ENCODE results near the gene MAP3K13.
A peak's percentile ranks its signal among the peaks of the same experiment; 100 is the strongest.
"Not testable (repeated sequence)": the region's sequence is repeated elsewhere in the genome, so short reads cannot be mapped to it uniquely, and the experiment has no call there.

The MAP3K13 gene

DNA sequence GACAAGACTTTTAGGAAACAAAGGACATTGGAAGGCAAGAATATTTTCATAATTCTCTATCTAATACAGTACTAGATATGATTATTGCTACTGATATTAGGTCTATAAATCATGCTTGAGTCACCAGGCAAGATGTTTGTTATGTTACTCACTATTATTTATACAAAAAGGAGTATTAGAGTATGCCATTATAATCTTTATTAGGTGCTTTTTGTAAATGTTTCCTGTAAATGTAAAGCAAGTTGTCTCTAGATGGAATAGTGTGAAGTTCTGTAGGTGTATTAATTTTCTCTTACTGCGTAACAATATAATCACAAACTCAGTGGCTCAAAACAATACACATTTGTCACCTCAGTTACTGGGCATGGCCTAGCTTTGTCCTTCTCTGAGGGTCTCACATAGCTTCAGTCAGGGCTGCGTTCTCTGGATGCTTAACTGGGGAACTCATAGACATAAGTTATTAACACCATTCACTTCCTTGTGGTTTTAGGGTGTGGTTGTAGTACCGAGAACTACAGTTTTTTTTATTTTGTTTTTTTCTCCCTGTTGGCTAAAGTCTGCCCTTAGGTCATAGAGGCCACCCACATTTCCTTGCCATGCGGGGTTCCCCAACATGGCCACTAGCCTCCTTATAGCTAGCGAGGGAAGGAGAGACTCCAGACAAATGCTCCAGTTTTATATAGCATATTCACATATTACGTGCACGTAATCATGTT, 20.3 kb upstream of the MAP3K13 start:
- no peak for DNase-seq (ENCODE audit: low read depth, low spot score)

- no peak for DNase-seq (ENCODE audit: low read depth, low spot score)
These were observed 15.5 kb upstream of the MAP3K13 start for GRCh38 chr3:185347399-185347798.

DNA sequence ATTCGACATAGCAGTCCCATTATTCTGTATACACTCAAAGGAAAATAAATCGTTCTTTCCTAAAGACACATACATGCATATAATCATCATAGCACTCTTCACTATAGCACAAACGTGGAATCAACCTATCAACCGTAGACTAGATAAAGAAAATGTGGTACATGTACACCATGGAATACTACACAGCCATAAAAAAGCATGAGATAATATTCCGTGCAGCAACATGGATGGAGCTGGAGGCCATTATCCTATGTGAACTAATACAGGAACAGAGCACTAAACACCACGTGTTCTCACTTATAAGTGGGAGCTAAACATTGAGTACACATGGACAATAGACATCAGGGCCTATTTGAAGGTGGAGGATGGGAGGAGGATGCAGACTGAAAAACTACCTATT, 12.1 kb upstream of the MAP3K13 start:
- no peak for DNase-seq (ENCODE audit: low read depth, low spot score)

GRCh38 chr3:185351396-185351795, 11.5 kb upstream of the MAP3K13 start:
- no peak for DNase-seq (ENCODE audit: low read depth, low spot score)

- no peak for DNase-seq (ENCODE audit: low read depth, low spot score)
These were observed 9.7 kb upstream of the MAP3K13 start for GRCh38 chr3:185353225-185353624.

DNA sequence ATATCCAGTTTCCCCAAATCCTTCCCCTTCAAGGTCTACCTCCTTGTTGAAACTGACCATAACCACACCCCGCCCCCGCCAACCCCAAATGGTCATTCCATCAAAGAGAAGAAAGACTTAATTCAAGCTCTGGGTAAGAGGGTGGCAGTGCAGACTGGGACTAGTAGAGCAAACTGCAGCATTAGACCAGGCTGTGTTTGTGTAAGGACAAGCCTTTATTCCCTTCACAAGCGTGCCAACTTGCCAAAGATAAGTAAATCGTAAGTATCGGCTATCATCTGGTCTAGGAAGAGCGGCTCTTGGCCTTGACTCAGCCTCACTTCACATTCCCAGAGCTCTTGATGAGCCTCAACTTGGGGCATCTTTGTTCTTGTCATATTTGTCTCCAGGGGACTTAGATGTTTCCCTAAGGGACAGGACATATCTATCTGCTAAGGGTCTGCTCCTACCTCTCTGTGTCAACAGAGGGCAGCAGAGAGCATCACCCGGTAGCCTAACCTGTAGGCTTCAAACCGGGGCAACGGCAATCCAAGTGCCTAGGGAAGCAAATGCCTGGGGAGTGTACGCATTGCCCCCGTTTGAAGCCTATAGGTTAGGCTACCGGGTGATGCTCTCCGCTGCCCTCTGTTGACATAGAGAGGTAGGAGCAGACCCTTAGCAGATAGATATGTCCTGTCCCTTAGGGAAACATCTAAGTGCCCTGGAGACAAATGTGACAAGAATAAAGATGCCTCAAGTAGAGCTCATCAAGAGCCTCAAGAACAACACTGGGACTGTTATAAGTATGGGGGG, 8.9 kb upstream of the MAP3K13 start:
- peak; percentile 27 for DNase-seq (ENCODE audit: low read depth, low spot score)

- no peak for DNase-seq (ENCODE audit: low read depth, low spot score)
These were observed 6.4 kb upstream of the MAP3K13 start for GRCh38 chr3:185356499-185356898.

DNA sequence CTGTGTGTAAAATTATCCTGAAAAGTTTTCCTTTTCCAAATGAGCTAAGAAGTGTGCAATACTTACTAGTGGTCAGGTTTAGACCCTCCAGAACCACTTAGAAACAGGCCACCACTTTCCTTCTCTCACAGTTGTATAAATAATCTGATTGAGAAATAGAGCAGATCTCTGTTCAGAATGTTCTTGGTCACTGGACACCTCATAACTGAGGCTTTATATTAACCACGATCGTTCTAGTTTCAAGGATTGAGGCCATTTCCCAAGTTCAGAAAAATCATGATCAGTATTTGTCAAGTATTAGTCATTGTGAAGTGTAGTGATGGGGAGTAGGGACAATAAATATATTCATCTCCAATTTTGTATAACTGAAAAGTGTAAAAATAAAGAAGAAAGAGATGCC, 1.0 kb upstream of the MAP3K13 start:
- DNase-seq (ENCODE audit: low read depth, low spot score), result no peak

- no peak for DNase-seq (ENCODE audit: low read depth, low spot score)
These were observed 797 bp downstream of the MAP3K13 start for GRCh38 chr3:185363662-185364203.

DNA sequence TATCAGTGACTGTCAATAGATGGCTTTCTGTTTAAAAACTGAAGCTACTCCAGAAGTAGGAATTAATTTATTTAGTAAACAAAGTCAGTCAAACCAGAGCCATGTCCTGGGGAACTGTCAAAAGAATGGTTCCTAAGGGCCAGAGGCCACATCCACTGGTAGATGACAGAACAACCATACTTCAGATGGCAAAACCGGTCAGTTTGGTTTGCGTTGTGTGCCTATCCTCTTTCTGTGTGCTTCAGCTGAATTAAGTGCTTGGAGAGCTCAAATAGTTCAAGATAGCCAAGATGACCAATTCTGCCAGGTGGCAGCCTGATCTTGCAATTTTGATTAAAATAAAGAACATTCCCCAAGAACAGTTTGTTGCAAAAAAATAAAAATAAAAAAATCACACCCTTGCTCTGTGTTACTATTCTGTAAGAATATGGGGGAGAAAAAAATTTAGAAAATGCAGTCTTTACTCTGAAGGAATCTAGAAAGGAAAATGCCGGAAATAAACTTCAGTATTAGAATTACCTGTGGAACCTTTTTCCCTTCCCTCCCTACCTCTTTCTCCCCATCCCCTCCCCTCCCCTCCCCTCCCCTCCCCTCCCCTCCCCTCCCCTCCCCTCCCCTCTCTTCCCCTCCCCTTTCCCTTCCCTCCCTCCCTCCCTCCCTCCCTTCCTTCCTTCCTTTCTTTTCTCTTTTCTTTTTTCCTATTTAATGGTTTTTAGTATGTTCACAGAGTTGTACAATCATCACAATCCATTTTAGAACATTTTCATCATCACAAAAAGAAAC, 2.5 kb downstream of the MAP3K13 start:
- no peak for DNase-seq (ENCODE audit: low read depth, low spot score)

- DNase-seq (ENCODE audit: low read depth, low spot score), result no peak
These were observed 3.1 kb downstream of the MAP3K13 start for GRCh38 chr3:185366074-185366335.

GRCh38 chr3:185366913-185367312, 4.0 kb downstream of the MAP3K13 start:
- no peak for DNase-seq (ENCODE audit: low read depth, low spot score)

DNA sequence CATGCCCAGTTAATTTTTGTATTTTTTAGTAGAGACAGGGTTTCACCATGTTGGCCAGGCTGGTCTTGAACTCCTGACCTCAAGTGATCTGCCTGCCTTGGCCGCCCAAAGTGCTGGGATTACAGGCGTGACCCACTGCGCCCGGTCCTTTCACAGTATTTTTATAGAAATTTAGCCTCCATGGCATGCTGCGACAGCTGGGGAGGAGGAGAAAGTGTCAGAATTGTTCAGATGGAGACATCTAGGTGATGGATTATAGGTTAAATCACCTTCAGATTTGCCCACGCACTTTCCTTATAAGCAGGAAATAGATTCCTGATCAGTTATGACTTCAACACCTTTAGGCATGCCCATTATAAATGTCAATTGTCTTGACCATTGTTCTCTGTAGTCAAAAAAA, 7.4 kb downstream of the MAP3K13 start:
- not testable (repeated sequence) for DNase-seq (ENCODE audit: low read depth, low spot score)

DNA sequence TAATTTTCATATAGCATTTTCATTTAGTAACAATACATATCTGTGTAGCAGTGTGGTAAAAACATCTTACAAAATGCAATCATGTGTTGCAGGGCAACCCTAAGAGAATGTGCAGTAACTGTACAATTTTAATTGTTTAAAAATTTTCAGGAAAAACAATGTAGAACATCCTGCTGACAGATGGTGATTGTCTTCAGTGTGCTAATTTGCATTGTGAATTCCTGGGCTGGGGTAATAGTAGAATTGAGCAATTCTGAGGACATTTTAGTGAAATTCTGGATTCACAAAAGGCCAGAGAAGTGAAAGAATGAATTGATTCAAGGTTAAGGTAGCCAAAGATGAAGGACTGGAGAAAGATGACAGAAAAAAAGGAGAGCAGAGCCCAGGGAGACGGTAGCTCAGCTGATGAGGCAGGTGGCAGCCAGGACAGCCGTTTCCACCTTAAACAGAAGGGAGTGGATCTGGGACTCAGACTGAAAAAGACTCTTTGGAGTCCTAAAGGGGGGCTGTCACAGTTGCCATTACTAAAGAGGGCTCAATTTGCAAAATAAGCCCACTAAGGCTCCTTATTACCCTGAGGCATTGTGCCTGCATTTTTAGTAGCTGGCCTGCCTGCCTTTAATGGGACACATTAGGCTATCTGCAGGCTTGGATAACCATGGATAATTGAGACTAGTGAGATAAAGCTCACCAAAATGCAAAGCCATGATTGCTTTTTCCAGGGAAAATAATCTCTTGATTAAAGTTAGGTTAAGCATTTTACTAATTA, 8.6 kb downstream of the MAP3K13 start:
- no peak for DNase-seq (ENCODE audit: low read depth, low spot score)

DNA sequence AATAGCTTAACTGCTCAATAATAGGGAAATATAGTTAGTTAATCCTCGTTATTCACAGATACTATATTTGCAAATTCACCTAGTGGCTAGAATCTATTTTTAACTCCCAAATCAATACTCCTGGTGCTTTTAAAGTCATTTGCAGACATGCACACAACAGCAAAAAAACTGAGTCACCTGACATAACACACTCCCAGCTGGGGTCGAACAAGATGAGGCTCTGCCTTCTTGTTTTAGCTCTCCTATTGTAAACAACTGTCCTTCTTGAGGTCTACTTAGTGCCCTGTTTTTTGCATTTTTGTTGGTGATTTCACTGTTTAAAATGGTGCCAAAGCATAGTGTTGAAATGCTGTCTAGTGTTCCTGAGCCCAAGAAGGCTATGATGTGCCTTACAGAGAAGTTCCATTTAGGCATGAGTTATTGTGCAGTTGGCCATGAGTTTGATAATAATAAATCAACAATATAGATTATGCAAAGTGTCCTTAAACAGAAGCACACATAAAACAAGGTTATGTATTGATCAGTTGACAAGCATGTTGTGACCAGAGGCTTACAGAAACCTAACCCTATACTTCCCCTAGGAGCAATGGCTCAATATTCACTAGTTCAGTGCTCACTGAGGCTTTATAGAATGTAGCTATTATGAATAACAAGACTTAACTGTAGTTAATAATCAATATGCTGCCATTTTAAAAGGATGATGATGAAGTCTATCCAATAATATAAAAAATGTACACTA, 18.6 kb downstream of the MAP3K13 start:
- no peak for DNase-seq (ENCODE audit: low read depth, low spot score)

GRCh38 chr3:185382154-185382553, 19.2 kb downstream of the MAP3K13 start:
- DNase-seq (ENCODE audit: low read depth, low spot score), result no peak

DNA sequence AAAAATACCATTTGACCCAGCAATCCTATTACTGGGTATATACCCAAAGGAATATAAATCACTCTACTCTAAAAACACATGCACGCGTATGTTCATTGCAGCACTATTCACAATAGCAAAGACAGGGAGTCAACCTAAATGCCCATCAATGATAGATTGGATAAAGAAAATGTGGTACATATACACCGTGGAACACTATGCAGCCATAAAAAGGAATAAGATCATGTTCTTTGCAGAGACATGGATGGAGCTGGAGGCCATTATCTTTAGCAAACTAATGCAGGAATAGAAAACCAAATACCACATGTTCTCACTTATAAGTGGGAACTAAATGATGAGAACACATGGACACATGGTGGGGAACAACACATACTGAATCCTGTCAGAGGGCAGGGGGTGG, 23.6 kb downstream of the MAP3K13 start:
- not testable (repeated sequence) for DNase-seq (ENCODE audit: low read depth, low spot score)

DNA sequence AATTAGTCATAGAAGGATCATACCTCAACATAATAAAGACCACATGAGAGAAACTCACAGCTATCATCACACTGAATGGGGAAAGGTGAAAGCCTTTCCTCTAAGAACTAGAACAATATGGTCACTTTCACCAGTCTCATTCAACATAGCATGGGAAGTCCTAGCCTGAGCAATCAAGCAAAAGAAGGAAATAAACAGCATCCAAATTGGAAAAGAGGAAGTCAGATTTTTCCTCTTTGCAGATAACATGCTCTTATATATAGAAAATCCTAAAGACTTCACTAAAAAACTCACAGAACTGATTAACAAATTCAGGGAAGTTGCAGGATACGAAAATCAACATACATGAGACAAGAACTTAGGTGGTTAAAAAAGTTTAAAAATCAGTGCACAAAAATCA, 24.7 kb downstream of the MAP3K13 start:
- no peak for DNase-seq (ENCODE audit: low read depth, low spot score)

DNA sequence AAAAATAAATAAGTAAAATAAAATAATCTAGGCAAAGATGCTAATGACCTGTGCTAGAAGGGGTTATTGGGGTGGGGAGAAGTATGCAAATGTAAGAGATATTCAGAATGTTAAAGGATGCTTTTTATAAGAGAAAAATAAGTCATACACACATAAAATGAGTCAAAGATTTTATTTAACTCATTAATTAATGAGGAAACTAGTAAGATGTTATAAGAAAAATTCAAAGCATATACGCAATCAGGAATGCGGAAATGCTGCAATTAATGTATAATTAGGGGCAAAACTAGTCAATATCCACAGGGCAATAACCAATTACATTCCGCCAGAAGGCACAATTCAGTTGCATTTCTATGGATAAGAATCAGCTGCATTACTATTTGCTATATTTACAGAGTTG, 30.1 kb downstream of the MAP3K13 start:
- no peak for DNase-seq (ENCODE audit: low read depth, low spot score)

DNA sequence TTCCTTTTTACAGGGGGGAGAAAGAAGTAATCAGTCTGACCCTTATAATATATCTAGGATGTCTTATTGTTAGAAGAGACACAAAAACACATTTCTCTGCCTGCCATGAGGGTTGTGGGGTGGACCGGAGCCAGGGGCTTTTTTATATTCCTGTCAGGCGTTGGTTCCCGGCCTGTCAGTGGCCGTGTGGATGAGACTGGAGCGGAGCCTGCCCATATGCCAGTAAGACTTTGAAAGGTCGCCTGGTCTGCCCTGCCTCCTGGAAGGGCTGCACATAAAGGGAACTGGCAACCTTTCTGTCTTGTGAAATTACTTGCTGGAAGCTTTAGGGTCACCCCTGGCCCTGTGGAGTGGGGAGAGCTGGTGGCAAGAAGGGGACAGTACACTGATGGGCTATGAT, 34.7 kb downstream of the MAP3K13 start:
- DNase-seq (ENCODE audit: low read depth, low spot score), result no peak
